Neural progenitor cell (in vitro differentiated cells): Measurements from ENCODE around the gene IRX3. TPM values are rescaled to one million over a fixed set of nuclear protein-coding genes. Genes with fewer than 3 reads are reported as not detected.
A peak's percentile ranks its signal among the peaks of the same experiment; 100 is the strongest.

Experiments
- DNase-seq: peaks from one replicate; pipeline ENCODE4 v3.0.0-alpha.2; 2016; ENCODE audit warnings: low spot score
- H2AFZ ChIP-seq: fragments of 200-600 bp; sonication (generic); replicated peaks from 2 replicates; pipeline ENCODE4 v1.6.1; 2016; ENCODE audit warnings: antibody characterized with exemption
- H3F3A ChIP-seq: fragments of 200-600 bp; sonication (generic); 2 replicates; pipeline ENCODE4 v1.6.1; 2016; ENCODE audit warnings: antibody characterized with exemption, low read depth
- H3K27ac ChIP-seq: fragments of 200-600 bp; sonication (generic); 2 replicates; pipeline ENCODE4 v1.5.1; 2016; ENCODE audit warnings: mild to moderate bottlenecking
- H3K27me3 ChIP-seq: fragments of 200-600 bp; sonication (generic); 2 replicates; pipeline ENCODE4 v1.6.1; 2016; ENCODE audit warnings: mild to moderate bottlenecking, moderate library complexity
- H3K36me3 ChIP-seq: fragments of 200-600 bp; sonication (generic); 2 replicates; pipeline ENCODE4 v1.5.1; 2016
- H3K4me1 ChIP-seq: fragments of 200-600 bp; sonication (generic); 2 replicates; pipeline ENCODE4 v1.6.1; 2016; ENCODE audit warnings: mixed run types
- H3K4me2 ChIP-seq: fragments of 200-600 bp; sonication (generic); 2 replicates; pipeline ENCODE4 v1.6.1; 2016
- H3K4me3 ChIP-seq: fragments of 200-600 bp; sonication (generic); 2 replicates; pipeline ENCODE4 v1.5.1; 2016
- H3K79me2 ChIP-seq: fragments of 200-600 bp; sonication (generic); 2 replicates; pipeline ENCODE4 v1.6.1; 2016; ENCODE audit warnings: low read depth
- H3K9ac ChIP-seq: fragments of 200-600 bp; sonication (generic); 2 replicates; pipeline ENCODE4 v1.6.1; 2016
- H3K9me3 ChIP-seq: fragments of 200-600 bp; sonication (generic); 2 replicates; pipeline ENCODE4 v1.5.1; 2016; ENCODE audit warnings: low read depth
- H4K20me1 ChIP-seq: fragments of 200-600 bp; sonication (generic); 2 replicates; pipeline ENCODE4 v1.6.1; 2016; ENCODE audit warnings: low read depth
- H3K27ac Mint-ChIP-seq: 3 replicates; pipeline ENCODE4 v1.8.0; 2021; ENCODE audit warnings: mixed read lengths
- H3K27me3 Mint-ChIP-seq: 2 replicates; pipeline ENCODE4 v1.8.0; 2022; ENCODE audit warnings: low read depth, mild to moderate bottlenecking, inconsistent platforms, moderate library complexity, mixed read lengths; ENCODE audit not compliant: insufficient read depth
- H3K36me3 Mint-ChIP-seq: 3 replicates; pipeline ENCODE4 v1.8.0; 2021; ENCODE audit warnings: mixed read lengths
- H3K4me1 Mint-ChIP-seq: 3 replicates; pipeline ENCODE4 v1.8.0; 2021; ENCODE audit warnings: mixed read lengths
- H3K4me3 Mint-ChIP-seq: 3 replicates; pipeline ENCODE4 v1.8.0; 2021; ENCODE audit warnings: mild to moderate bottlenecking, moderate library complexity, mixed read lengths
- H3K9me3 Mint-ChIP-seq: 3 replicates; pipeline ENCODE4 v1.8.0; 2020; ENCODE audit warnings: mixed read lengths
- CTCF ChIP-seq: fragments of 200-600 bp; sonication (generic); IDR thresholded peaks from 2 replicates; pipeline ENCODE4 v1.5.1; 2017; ENCODE audit warnings: antibody characterized with exemption, mild to moderate bottlenecking
- EZH2 ChIP-seq: fragments of 200-600 bp; sonication (generic); IDR thresholded peaks from 2 replicates; pipeline ENCODE4 v1.6.1; 2017; ENCODE audit warnings: antibody characterized with exemption, mild to moderate bottlenecking, moderate library complexity
- EZH2phosphoT487 ChIP-seq: fragments of 200-600 bp; sonication (generic); IDR thresholded peaks from 2 replicates; pipeline ENCODE4 v1.6.1; 2017; ENCODE audit warnings: antibody characterized with exemption
- total RNA-seq: library from RNA; depleted of rRNA; stranded (reverse); fragments of >200 nt; gene quantifications from 2 replicates; pipeline ENCODE4 v1.2.3, GENCODE V29; 2015; ENCODE audit warnings: low replicate concordance

IRX3 gene
- total RNA-seq, 1 donor from 2014 or later: 9.1 TPM

DNA sequence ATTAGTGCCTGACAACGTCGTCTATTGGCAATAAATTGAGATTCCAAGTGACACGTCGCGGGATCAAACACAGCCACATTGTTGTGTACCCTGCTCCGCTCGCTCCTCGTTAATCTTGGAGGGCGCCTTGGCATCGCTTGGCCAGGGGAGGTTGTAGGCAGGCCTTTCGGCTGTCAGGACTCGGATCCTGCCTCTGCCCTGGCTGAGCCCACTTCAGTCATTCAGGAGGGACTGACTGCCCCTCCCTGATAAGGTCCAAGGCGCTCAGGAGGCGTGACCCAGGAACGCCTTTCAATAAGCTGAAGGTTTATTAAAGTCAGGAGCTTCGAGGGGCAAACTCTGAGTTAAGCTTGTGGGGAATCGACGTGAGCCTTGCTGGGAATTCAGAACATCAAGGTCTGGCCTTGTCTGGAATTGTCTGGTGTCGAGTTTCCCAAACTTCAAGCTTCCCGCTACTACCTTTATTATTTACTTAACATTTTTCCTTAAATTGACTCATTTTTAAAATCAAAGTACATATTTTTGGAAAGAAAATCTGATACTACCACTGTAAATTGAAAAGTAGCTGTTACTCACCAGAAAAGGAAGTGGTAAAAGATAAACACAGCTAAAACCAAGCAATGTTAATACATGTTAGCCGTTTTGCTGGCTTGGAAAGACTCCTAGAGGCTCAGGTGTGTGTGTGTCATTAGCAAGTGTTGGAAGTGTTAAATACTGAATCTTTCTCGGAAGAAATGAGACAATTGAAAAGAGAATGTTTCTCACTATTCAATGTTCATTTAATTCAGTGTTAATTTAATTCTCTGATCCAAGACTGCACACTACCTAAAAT is 5.3 kb upstream of the IRX3 start:
- peak overlapping the region; percentile 73 for H3K4me3 Mint-ChIP-seq
- H3K9me3 ChIP-seq: no peaks in the 10 kb centered on the region
- no peak overlapping the region for H3K27ac Mint-ChIP-seq
- TF ChIP-seq EZH2phosphoT487 (no peak), CTCF (no peak), EZH2 (no peak)
- H3K4me3 ChIP-seq: peak overlapping the region; percentile 47
- peaks cover 2% of the 10 kb centered on the region for H3K36me3 Mint-ChIP-seq
- no peak overlapping the region for H3K27ac ChIP-seq
- peaks cover 33% of the 10 kb centered on the region for H3K4me1 ChIP-seq
- no peaks in the 10 kb centered on the region for H3K36me3 ChIP-seq
- peaks cover 56% of the 10 kb centered on the region for H3K27me3 Mint-ChIP-seq
- no peak for DNase-seq
- peak overlapping the region; percentile 82 for H3K4me2 ChIP-seq
- H3K4me1 Mint-ChIP-seq: peaks cover 30% of the 10 kb centered on the region
- H4K20me1 ChIP-seq: peaks cover 30% of the 10 kb centered on the region
- peaks cover 40% of the 10 kb centered on the region for H3F3A ChIP-seq
- H2AFZ ChIP-seq: peak overlapping the region; percentile 46
- no peaks in the 10 kb centered on the region for H3K79me2 ChIP-seq
- H3K9ac ChIP-seq: no peak overlapping the region
- H3K9me3 Mint-ChIP-seq: peaks cover 8% of the 10 kb centered on the region
- H3K27me3 ChIP-seq: peaks cover 76% of the 10 kb centered on the region

GRCh38 chr16:54290833-54291655 is 4.5 kb upstream of the IRX3 start:
- H3K4me3 ChIP-seq: peak overlapping the region; percentile 47

More at GRCh38 chr16:54290833-54291655, 4.5 kb upstream of the IRX3 start:
- peak overlapping the region; percentile 46 for H2AFZ ChIP-seq
- Mint-ChIP-seq H3K27me3 (peaks cover 56% of the 10 kb centered on the region), H3K27ac (no peak overlapping the region), H3K9me3 (peaks cover 4% of the 10 kb centered on the region), H3K4me1 (peaks cover 30% of the 10 kb centered on the region), H3K36me3 (no peaks in the 10 kb centered on the region), H3K4me3 (peak overlapping the region; percentile 73)
- peaks cover 30% of the 10 kb centered on the region for H4K20me1 ChIP-seq
- H3K79me2 ChIP-seq: no peaks in the 10 kb centered on the region
- H3K4me1 ChIP-seq: peaks cover 33% of the 10 kb centered on the region
- no peaks in the 10 kb centered on the region for H3K9me3 ChIP-seq
- no peak overlapping the region for H3K27ac ChIP-seq
- H3K27me3 ChIP-seq: peaks cover 76% of the 10 kb centered on the region
- DNase-seq: peak; percentile 64
- no peak overlapping the region for H3K9ac ChIP-seq
- H3F3A ChIP-seq: peaks cover 46% of the 10 kb centered on the region
- peak; percentile 75 for TF ChIP-seq EZH2phosphoT487
- TF ChIP-seq EZH2: peak; percentile 65
- no peak for TF ChIP-seq CTCF
- H3K4me2 ChIP-seq: peak overlapping the region; percentile 82
- H3K36me3 ChIP-seq: no peaks in the 10 kb centered on the region
